ENCODE results near the gene NAP1L4. TPM values are rescaled to one million over a fixed set of nuclear protein-coding genes. Genes with fewer than 3 reads are reported as not detected.

NAP1L4 gene
- total and polyA plus RNA-seq, 7 donors: 121 to 153 (median 143) TPM

GRCh38 chr11:2922655-2923054 lies 69.5 kb downstream of the NAP1L4 start:
- intact Hi-C loops (cut with DNase I): no loop called here
- H3K27me3 ChIP-seq (ENCODE audit: insufficient read depth in 3 of 3, low read length in 2 of 3): peaks cover 0 to 18% (median 4%) of the 10 kb centered on the region in 3 donors
- H3K4me1 ChIP-seq: no peaks in the 10 kb centered on the region
- H3K27ac ChIP-seq: no peak overlapping the region
- TF ChIP-seq, protein P1, sequence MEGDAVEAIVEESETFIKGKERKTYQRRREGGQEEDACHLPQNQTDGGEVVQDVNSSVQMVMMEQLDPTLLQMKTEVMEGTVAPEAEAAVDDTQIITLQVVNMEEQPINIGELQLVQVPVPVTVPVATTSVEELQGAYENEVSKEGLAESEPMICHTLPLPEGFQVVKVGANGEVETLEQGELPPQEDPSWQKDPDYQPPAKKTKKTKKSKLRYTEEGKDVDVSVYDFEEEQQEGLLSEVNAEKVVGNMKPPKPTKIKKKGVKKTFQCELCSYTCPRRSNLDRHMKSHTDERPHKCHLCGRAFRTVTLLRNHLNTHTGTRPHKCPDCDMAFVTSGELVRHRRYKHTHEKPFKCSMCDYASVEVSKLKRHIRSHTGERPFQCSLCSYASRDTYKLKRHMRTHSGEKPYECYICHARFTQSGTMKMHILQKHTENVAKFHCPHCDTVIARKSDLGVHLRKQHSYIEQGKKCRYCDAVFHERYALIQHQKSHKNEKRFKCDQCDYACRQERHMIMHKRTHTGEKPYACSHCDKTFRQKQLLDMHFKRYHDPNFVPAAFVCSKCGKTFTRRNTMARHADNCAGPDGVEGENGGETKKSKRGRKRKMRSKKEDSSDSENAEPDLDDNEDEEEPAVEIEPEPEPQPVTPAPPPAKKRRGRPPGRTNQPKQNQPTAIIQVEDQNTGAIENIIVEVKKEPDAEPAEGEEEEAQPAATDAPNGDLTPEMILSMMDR (IDR thresholded peaks at IDR 0.05): no peak
- no peaks in the 10 kb centered on the region for H3K36me3 ChIP-seq (ENCODE audit: insufficient read depth in 1 of 2, low read depth in 1 of 2)
- H3K9me3 ChIP-seq: no peaks in the 10 kb centered on the region
- WGBS, 3 donors: 75 to 85% (median 80%) methylated on average over 3 of the region's 3 CpGs
- ATAC-seq (no peak), DNase-seq (no peak)
- H3K4me3 ChIP-seq: no peak overlapping the region

- H3K4me3 ChIP-seq: no peak overlapping the region
- H3K27ac ChIP-seq: no peak overlapping the region
- no peaks in the 10 kb centered on the region for H3K36me3 ChIP-seq (ENCODE audit: insufficient read depth in 1 of 2, low read depth in 1 of 2)
- no peaks in the 10 kb centered on the region for H3K9me3 ChIP-seq
- TF ChIP-seq, protein P1 (IDR thresholded peaks at IDR 0.05): no peak
- no peak for ATAC-seq
- H3K27me3 ChIP-seq (ENCODE audit: insufficient read depth in 3 of 3, low read length in 2 of 3): peaks cover 0 to 10% (median 0%) of the 10 kb centered on the region in 3 donors
- H3K4me1 ChIP-seq: no peaks in the 10 kb centered on the region
- no peak for DNase-seq
- intact Hi-C loops (cut with DNase I): no loop called here
- WGBS, 3 donors: 85 to 90% (median 90%) methylated on average over 20 to 27 of the region's 29 CpGs
Observed at GRCh38 chr11:2921742-2922493, 70.2 kb downstream of the NAP1L4 start.

- intact Hi-C loops (cut with DNase I): no loop called here
Observed at GRCh38 chr11:2921261-2921660, 70.9 kb downstream of the NAP1L4 start.

DNA sequence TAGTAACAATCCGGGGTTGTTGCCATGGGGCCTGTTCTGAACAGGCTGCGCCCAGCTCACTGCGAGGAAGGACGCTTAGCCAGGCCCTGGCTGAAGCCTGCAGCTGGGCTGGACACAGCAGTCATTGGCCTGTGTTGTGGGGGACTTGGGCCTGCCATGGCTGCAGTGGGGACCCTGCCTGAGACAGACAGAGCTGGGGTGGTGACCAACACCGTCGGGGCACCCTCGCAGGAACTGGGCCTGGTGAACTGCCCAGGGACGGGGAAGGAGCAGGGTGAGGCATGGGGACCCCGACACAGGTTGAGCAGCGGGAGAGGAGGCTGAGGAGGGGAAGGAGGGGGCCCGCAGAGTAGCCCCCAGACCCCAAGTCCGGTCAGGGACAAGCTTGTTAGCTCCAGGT lies 71.8 kb downstream of the NAP1L4 start:
- intact Hi-C loops (cut with DNase I): no loop called here

More at GRCh38 chr11:2921261-2921660, 70.9 kb downstream of the NAP1L4 start:
- no peaks in the 10 kb centered on the region for H3K9me3 ChIP-seq
- no peak overlapping the region for H3K4me3 ChIP-seq
- H3K36me3 ChIP-seq (ENCODE audit: insufficient read depth in 1 of 2, low read depth in 1 of 2): no peaks in the 10 kb centered on the region
- ATAC-seq (no peak), DNase-seq (no peak)
- TF ChIP-seq, protein P1 (IDR thresholded peaks at IDR 0.05): no peak
- WGBS, 3 donors: 91 to 92% (median 92%) methylated on average over 3 to 13 of the region's 16 CpGs
- H3K27me3 ChIP-seq (ENCODE audit: insufficient read depth in 3 of 3, low read length in 2 of 3): peaks cover 0 to 5% (median 0%) of the 10 kb centered on the region in 3 donors
- no peaks in the 10 kb centered on the region for H3K4me1 ChIP-seq
- no peak overlapping the region for H3K27ac ChIP-seq

More for the DNA sequence above, 71.8 kb downstream of the NAP1L4 start:
- H3K27me3 ChIP-seq (ENCODE audit: insufficient read depth in 3 of 3, low read length in 2 of 3): peaks cover 0 to 5% (median 0%) of the 10 kb centered on the region in 3 donors
- no peak for DNase-seq
- 89 to 92% (median 89%) methylated on average over 12 of the region's 12 CpGs for WGBS, 3 donors
- no peak overlapping the region for H3K27ac ChIP-seq
- TF ChIP-seq, protein P1 (IDR thresholded peaks at IDR 0.05): no peak
- H3K9me3 ChIP-seq: no peaks in the 10 kb centered on the region
- H3K36me3 ChIP-seq (ENCODE audit: insufficient read depth in 1 of 2, low read depth in 1 of 2): no peaks in the 10 kb centered on the region
- H3K4me3 ChIP-seq: no peak overlapping the region
- no peaks in the 10 kb centered on the region for H3K4me1 ChIP-seq
- no peak for ATAC-seq
